IMR-90 (cell line): ENCODE measurements around the gene CD19. TPM values are rescaled to one million over a fixed set of nuclear protein-coding genes. Genes with fewer than 3 reads are reported as not detected.
"Not testable (repeated sequence)": the region's sequence is repeated elsewhere in the genome, so short reads cannot be mapped to it uniquely, and the experiment has no call there.

Experiments
- ATAC-seq: fragments of 200-7000 bp; cut with Tn5 transposase; 2 replicates; pipeline ENCODE4 v1.9.1; 2020; ENCODE audit warnings: low read depth, mild to moderate bottlenecking, moderate library complexity
- BruUV-seq: library from RNA; stranded (reverse); fragments of 400-500 nt; replicated peaks from 2 replicates; lab custom pipeline; 2021; lab: Mats Ljungman, UMichigan
- CTCF ChIA-PET: fragments of 300-600 bp; formaldehyde crosslinking; extraction: SDS; loops from one replicate; lab custom pipeline; 2021; ENCODE audit warnings: antibody characterized with exemption; lab: Yijun Ruan, JAX
- POLR2A ChIA-PET: fragments of 300-600 bp; sonication (Branson Sonifier 250); formaldehyde crosslinking; loops from one replicate; lab custom pipeline; 2022; ENCODE audit warnings: antibody characterized with exemption; ENCODE audit not compliant: unreplicated experiment; lab: Charles Lee
- DNase-seq: peaks from one replicate; pipeline ENCODE4 v3.0.0; 2013
- H2AFZ ChIP-seq: replicated peaks from 2 replicates; pipeline ENCODE3; 2013; ENCODE audit warnings: low read length, mild to moderate bottlenecking; ENCODE audit not compliant: poor library complexity
- H2AK5ac ChIP-seq: 2 replicates; pipeline ENCODE4 v1.6.1; 2013; ENCODE audit warnings: low read depth, low read length, inconsistent platforms
- H2AK9ac ChIP-seq: replicated peaks from 2 replicates; pipeline ENCODE3; 2013; ENCODE audit warnings: mild to moderate bottlenecking, low read depth, low read length, moderate library complexity; ENCODE audit not compliant: poor library complexity
- H2BK120ac ChIP-seq: 2 replicates; pipeline ENCODE4 v1.6.1; 2013; ENCODE audit warnings: low read depth, low read length, inconsistent platforms
- H2BK15ac ChIP-seq: 3 replicates; pipeline ENCODE4 v1.6.1; 2013; ENCODE audit warnings: low read depth, low read length, inconsistent platforms
- H2BK20ac ChIP-seq: 2 replicates; pipeline ENCODE4 v1.6.1; 2013; ENCODE audit warnings: low read depth, mild to moderate bottlenecking, inconsistent platforms, low read length, moderate library complexity
- H2BK5ac ChIP-seq: 2 replicates; pipeline ENCODE4 v1.6.1; 2013; ENCODE audit warnings: mild to moderate bottlenecking, low read depth, low read length, inconsistent platforms; ENCODE audit not compliant: poor library complexity, severe bottlenecking
- H3K14ac ChIP-seq: replicated peaks from 2 replicates; pipeline ENCODE4 v1.6.1; 2013; ENCODE audit warnings: low read depth, low read length, inconsistent platforms
- H3K18ac ChIP-seq: 2 replicates; pipeline ENCODE4 v1.6.1; 2013; ENCODE audit warnings: low read depth, low read length, control low read depth
- H3K23ac ChIP-seq: 2 replicates; pipeline ENCODE4 v1.6.1; 2013; ENCODE audit warnings: low read depth, low read length, inconsistent platforms
- H3K27ac ChIP-seq: 2 replicates; pipeline ENCODE4 v1.5.1; 2013; ENCODE audit warnings: mild to moderate bottlenecking, control low read depth, low read length; ENCODE audit not compliant: insufficient read depth
- H3K27me3 ChIP-seq: 2 replicates; pipeline ENCODE4 v1.6.1; 2013; ENCODE audit warnings: low read length; ENCODE audit not compliant: control insufficient read depth, insufficient read depth
- H3K36me3 ChIP-seq: 2 replicates; pipeline ENCODE4 v1.6.1; 2013; ENCODE audit warnings: low read length, mixed read lengths; ENCODE audit not compliant: control insufficient read depth, insufficient read depth
- H3K4ac ChIP-seq: 2 replicates; pipeline ENCODE4 v1.6.1; 2013; ENCODE audit warnings: low read depth, low read length, inconsistent platforms
- H3K4me1 ChIP-seq: 2 replicates; pipeline ENCODE4 v1.6.1; 2013; ENCODE audit warnings: low read length, mixed read lengths; ENCODE audit not compliant: control insufficient read depth, insufficient read depth
- H3K4me2 ChIP-seq: 2 replicates; pipeline ENCODE4 v1.6.1; 2013; ENCODE audit warnings: low read depth, mild to moderate bottlenecking, control low read depth, low read length, moderate library complexity
- H3K4me3 ChIP-seq: 2 replicates; pipeline ENCODE4 v1.5.1; 2013; ENCODE audit warnings: low read depth, mild to moderate bottlenecking, control low read depth, low read length, moderate library complexity; ENCODE audit not compliant: insufficient read depth
- H3K56ac ChIP-seq: 2 replicates; pipeline ENCODE4 v1.6.1; 2013; ENCODE audit warnings: low read length, inconsistent platforms; ENCODE audit not compliant: insufficient read depth; ENCODE audit errors: extremely low read depth
- H3K79me1 ChIP-seq, 2 experiments: 2 replicates each; pipeline ENCODE4 v1.6.1; 2013; ENCODE audit warnings: low read length in 2 of 2, inconsistent platforms in 1 of 2, low read depth in 1 of 2
- H3K9ac ChIP-seq: 2 replicates; pipeline ENCODE4 v1.6.1; 2013; ENCODE audit warnings: low read depth, low read length, control low read depth
- H3K9me1 ChIP-seq: 2 replicates; pipeline ENCODE4 v1.6.1; 2013; ENCODE audit warnings: low read length, inconsistent platforms; ENCODE audit not compliant: insufficient read depth
- H3K9me3 ChIP-seq: 2 replicates; pipeline ENCODE4 v1.6.1; 2013; ENCODE audit warnings: low read length; ENCODE audit not compliant: control insufficient read depth, insufficient read depth
- H4K20me1 ChIP-seq: 2 replicates; pipeline ENCODE4 v1.6.1; 2013; ENCODE audit warnings: low read length, inconsistent platforms; ENCODE audit not compliant: insufficient read depth
- H4K5ac ChIP-seq: 2 replicates; pipeline ENCODE4 v1.6.1; 2013; ENCODE audit warnings: mild to moderate bottlenecking, low read depth, low read length, control low read depth
- H4K8ac ChIP-seq, 2 experiments: 2 replicates each; pipeline ENCODE4 v1.6.1; 2013; ENCODE audit warnings: low read depth in 2 of 2, low read length in 2 of 2, control low read depth in 1 of 2, inconsistent platforms in 1 of 2
- H4K91ac ChIP-seq: 2 replicates; pipeline ENCODE4 v1.6.1; 2013; ENCODE audit warnings: low read depth, low read length, inconsistent platforms; ENCODE audit not compliant: insufficient read depth
- WGBS, 2 experiments: methylation state at CpG; one replicate each; pipeline versions ENCODE4 v1.1.5 to v1.1.7; 2013; ENCODE audit warnings: missing lambda C conversion rate in 2 of 2; ENCODE audit not compliant: insufficient read length in 1 of 2; ENCODE audit errors: extremely low coverage in 2 of 2; 5-methylcytosine and 5-hydroxymethylcytosine counted together
- dilution Hi-C: fragments of 300-500 bp; cut with HindIII; formaldehyde crosslinking; loops from one replicate; pipeline ENCODE4 v1.14.3; 2018; ENCODE audit warnings: low sequenced_read_pairs; ENCODE audit not compliant: unreplicated experiment
- in situ Hi-C: fragments of 300-500 bp; cut with MboI; formaldehyde crosslinking; loops from 3 replicates; pipeline ENCODE4 v1.14.3; 2019; ENCODE audit warnings: low sequenced_read_pairs, inconsistent platforms, mixed read lengths
- intact Hi-C: fragments of 100-400 bp; cut with micrococcal nuclease; formaldehyde crosslinking; loops from 2 replicates; pipeline ENCODE4 v1.10.0; 2022
- polyA plus RNA-seq, 3 experiments: library from polyadenylated mRNA; depleted of rRNA; stranded (reverse); fragments of >200 nt; gene quantifications; 2 replicates each; pipeline ENCODE4 v1.2.3, GENCODE V29; 2012; ENCODE audit warnings: low replicate concordance in 1 of 3
- total RNA-seq: library from RNA; depleted of rRNA; stranded (reverse); fragments of >200 nt; gene quantifications from 2 replicates; pipeline ENCODE4 v1.2.3, GENCODE V29; 2012

Gene CD19
- total and polyA plus RNA-seq, 2 of the 4 experiments (the other 2 are of a cell fraction): not detected

- H3K4ac ChIP-seq, H3K27me3 ChIP-seq, H3K14ac ChIP-seq, H2BK5ac ChIP-seq, H3K4me1 ChIP-seq, H4K8ac ChIP-seq, H4K5ac ChIP-seq, DNase-seq, POLR2A ChIA-PET, H3K18ac ChIP-seq, in situ Hi-C loops, H3K23ac ChIP-seq, H2AK9ac ChIP-seq, dilution Hi-C loops, H3K9me3 ChIP-seq, H3K4me2 ChIP-seq, H2BK15ac ChIP-seq, intact Hi-C loops, BruUV-seq, H3K9me1 ChIP-seq, H3K27ac ChIP-seq, H2BK20ac ChIP-seq, H4K91ac ChIP-seq, H4K20me1 ChIP-seq, H2BK120ac ChIP-seq, H3K9ac ChIP-seq, ATAC-seq, H3K56ac ChIP-seq, H2AFZ ChIP-seq, H3K4me3 ChIP-seq, H2AK5ac ChIP-seq: not testable (repeated sequence)
- H3K79me1 ChIP-seq: peaks cover 14 to 46% of the 10 kb centered on the region in 2 experiments
- peaks cover 53% of the 10 kb centered on the region for H3K36me3 ChIP-seq
- WGBS, 2 experiments: 100% methylated on average over 2 of the region's 7 CpGs; no CpG with 5 or more reads in 1 of the 2 experiments
- CTCF ChIA-PET: interaction anchor here (0.7 kb wide), 1 partner anchor 615 kb away, joined by 6 read pairs; no protein-coding TSS in a partner anchor
Observed at GRCh38 chr16:28980330-28980729, 48.6 kb downstream of the CD19 start.
